GM19468 (cell line): ENCODE data around the gene LSMEM2.

Experiments used
- ATAC-seq: cut with Tn5 transposase; IDR thresholded peaks from one replicate; pipeline ENCODE4 v1.9.1; 2021; ENCODE audit warnings: mild to moderate bottlenecking, moderate library complexity, moderate number of reproducible peaks; ENCODE audit not compliant: unreplicated experiment; ENCODE audit errors: extremely low read depth

The LSMEM2 gene

DNA sequence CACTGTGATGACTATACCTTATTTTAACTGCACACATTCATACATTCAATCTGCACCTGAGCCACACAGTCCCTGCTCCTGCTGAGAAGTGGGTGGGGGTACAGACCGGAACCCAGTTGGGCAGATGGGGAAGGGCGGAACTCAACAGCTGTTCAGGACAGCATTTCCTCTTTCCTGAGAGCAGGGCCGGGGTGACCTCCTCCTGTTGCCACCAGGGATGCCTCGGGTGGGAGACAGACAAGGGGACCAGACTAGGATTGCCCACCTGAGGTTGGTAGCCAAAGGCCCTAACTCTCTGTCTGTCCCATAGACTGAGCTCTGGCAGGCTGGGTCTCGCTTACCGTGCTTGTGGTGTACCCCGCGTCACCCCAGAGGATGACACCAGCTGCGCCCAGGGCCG lies 39.7 kb downstream of the LSMEM2 start:
- ATAC-seq = no peak

DNA sequence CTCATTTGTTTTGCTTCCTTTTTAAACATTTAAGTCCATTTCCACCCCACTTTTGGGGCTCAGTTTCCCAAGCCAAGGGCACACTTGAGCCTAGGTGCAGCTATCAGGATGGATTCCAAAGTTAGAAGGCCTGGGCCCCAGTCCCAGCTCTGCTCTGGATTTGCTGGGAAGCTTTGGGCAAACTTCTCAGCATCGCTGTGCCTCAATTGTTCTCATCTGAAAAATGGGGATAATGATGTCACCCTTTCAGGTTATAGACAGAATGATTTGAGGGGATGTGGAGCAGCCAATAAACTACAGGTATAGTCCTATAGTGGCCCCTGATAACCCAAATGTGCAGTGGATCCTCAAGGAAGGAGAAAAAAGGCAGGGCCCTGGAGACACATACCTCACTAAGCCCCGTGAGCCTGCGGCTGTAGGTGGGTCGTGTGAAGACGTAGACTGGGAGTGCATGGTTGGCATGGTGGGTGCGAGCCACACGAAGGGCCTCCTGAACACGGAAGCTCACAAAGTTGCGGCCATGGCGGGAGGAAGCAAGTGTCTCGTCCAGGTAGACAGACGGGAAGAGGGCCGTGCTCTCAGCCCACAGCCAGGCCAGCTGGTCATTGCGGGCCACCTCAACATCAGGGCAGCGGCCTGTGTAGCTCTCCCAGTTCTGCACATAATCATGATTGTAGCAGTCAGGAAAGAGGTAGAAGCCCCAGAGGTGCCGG lies 40.5 kb downstream of the LSMEM2 start:
- no peak for ATAC-seq

DNA sequence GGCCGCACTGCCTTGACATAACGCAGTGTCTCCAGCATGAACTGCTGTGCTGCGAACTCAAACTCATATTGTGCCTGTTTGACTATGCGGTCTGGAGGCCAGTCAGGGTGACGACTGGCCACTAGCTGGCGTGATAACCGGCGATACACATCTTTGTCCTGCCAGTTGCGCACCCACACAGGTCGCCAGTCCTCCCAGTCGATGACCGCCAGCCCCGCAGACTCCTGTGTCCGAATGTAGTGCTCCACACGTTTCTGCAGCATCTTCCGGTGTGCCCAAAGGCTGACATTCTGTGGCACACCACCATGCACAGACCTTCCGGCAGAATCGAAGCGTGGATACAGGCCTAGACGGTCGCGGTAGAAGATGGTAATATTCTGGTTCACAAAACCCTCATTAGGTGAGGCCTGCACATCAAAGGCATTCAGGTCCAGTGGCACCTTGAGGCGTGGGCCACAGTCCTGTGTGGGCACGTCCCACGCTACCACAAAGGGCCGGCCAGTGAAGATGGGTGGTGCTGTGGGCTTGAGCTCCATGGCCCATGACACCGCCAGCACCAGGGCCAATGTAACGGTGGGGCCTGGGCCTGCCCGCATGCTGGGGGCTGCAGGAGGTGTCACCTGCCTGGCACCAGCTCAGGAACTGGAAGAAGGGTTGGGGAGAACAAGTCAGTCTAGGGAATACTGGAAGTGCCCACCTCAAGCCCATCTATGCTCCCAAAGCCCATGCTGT lies 41.2 kb downstream of the LSMEM2 start:
- no peak for ATAC-seq

DNA sequence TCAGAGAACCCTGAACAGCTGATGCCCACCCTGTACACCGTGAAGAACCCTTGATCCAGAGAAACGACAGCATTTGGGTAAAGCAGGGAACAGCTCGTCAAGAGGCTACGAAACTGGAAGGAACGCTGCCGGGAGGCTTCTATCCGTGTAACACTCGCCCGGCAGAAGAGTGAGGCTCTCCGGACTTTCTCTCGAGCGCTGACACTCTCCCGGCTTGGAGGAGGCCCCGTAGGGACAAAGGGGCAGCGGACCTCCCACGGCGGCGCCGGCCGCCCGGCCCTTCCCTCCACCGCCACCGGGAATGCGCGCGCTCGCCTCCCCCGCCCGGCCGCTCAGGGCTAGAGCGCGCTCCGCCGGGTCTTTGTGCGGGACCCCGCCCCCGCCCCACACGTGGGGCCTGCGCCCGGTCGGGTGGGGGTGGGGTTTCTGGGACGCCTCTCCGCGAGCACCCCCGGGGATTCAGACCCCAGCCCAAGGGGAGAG lies 42.0 kb downstream of the LSMEM2 start:
- no peak for ATAC-seq

DNA sequence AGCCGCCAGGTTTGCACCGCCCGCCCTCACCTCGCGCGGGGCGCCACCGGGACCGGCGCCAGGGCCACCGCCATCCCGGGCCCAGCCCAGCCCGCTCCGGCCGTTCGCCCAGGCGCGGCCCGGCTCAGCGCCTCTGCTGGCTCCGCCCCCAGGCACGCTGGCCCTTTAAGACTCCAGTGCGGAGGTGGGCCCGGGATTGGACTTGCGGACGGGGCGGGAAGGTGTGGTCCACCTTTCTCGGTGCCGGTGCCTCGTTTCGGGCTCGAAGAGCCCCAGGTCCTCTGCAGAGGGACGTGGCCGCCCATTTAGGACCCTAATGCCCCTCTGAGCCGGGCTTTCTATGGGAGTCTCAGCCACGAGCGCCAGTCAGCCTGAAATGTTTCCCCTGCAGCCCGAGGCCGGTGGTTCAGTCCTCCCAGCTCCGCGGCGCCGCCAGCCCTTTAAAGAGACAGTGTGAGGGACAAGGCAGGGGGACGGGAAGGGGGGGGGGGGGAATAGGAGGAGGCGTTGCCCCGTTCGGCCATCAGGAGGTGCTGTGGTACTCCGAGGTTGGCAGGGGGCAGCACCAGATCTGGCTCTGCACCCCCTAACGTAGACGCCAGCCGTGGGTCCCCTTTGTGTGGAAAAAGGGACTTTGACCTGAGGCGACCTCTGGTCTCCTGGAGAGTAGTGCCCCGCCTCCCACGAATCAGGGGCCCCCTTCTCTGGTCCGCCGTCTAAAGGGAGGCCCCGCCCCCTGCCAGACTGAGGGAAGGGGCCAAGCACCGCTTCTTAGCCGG lies 42.6 kb downstream of the LSMEM2 start:
- ATAC-seq = peak; percentile 55

DNA sequence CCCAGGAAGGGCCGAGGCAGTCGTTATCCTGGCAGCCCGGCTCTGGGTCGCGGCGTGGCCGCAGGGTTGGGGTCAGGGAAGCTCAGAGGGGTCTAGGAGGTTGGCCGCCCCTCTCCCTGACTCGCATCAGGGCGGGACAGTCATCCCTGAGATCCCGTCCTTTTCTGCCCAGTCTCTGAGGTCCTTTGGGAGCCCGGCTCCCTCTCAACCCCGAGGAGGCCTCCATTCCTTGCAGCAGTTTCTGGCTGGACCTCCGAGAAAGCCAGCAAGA lies 43.2 kb downstream of the LSMEM2 start:
- ATAC-seq = no peak

DNA sequence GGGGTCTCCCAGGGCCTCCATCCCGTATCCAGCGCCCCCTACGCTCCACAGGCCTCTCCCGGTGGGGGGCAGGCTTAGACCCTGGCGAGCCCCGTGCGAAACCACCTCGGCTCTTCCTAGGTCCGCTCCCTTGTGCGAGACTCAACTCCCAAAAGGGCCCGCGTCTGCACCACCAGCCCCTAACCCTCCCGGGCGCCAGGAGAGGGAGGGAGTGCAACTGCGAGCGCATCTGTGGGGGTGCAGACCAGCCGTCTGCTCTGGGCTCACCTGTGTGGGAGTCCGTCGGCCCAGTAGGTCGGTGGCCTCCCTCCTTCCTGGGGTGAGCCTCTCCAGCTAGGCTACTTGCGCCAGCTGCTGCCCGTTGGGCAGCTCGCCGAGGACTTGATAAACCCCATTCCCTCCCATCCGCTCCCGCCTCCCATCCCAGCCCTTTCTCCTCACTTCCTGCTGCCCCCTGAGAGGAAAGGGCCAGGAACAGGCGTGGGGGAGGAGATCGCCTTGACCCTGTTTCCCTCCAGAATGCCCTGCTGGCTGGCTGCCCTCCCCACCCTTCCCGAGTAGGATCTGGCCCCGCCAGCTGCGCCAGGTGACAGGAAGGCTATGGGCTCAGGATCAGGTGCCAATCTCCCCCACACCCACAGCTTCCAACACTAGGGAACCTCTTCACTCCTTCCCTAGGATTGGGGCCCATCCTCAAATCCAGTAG lies 43.7 kb downstream of the LSMEM2 start, which contains the start of gene HYAL2:
Gene HYAL2 (minus strand): TSS at position 360 of the 706 bp plus-strand sequence. CDS start 2,256 bp downstream, outside the sequence.
- ATAC-seq = no peak

DNA sequence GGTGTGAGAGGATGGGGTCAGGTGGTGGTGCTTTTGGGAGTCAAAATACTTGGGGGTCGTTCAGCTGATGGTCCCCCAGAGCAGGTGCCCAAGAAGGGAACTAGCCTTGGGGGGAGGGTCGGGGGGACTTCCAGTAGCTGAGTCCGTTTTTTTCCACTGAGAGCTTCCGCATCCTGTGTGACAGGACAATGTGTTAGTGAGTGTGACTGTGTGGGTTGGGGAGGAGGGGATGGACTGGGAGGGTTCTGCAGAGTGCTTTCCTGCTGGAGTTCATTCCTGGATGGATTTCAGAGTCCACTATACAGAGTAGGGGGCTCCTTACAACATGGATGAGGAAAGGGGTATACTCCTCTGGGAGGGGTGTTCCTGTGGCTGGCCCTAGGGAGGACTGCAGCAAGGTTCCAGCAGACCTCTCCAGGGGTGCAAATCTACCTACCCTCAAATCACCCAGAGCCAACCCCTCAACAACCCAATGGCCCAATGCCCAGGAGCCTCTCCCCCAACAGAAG lies 44.3 kb downstream of the LSMEM2 start:
- no peak for ATAC-seq

DNA sequence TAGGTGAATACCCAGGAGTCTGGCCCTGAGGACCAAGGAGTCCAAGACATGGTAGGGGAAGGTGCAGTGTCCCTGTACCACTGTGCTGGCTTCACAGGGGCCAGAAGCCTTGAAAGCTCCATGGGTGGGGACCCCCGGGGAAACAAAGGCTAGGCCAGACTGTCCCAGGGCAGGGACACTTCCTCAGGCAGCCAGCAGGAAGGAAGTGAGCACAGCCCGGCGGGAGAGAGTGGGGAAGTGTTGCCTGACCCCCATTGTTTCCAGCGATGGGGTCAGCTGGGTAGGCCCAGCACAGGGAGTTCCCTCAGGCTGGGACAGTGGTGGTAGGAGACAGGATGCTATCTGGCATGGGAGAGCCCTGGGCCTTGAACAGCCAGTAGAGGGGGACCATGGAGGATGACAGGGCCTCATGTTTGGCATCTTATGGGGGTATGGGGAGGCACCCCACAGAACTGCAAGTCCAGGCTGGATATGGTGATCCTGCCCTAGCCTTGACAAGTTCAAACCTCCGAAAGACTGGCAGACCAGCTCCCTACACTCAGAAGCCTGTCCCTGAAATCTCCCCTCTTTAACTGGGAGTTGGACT lies 44.8 kb downstream of the LSMEM2 start:
- ATAC-seq = no peak

DNA sequence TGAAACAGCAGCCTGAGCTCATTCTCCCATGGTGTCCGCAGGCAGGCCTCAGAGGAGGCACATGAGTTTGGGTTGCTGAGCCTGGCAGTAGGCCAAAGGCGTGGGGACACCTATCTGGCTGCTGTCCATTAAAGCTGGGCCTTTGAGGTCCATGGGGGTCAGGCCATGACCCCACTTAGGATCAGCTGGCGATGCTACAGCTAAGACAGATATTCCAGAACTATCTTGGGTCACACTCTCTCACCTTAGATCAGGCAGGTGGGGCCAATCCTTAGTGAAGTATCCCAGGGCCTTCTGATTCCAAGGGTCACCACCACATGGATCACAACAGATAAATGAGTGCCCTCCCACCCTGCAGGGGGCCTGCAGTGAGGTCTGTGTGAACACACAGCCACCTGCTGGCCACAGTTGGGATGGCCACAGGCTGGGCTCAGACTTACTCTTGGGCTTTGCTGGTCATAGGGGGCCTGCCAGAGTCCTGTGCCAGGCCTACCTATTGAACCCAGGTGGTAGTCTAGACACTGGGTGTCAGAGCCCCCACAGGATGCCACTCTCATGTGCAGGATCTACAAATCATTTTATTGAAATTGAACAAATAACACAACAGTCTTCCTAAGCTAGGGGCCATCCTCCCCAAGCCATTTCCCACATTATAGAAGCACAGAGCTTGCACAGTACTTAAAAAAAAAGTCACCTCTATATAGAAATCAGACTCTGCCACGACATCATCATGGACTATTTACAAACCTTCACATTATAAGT lies 45.6 kb downstream of the LSMEM2 start:
- ATAC-seq = no peak

DNA sequence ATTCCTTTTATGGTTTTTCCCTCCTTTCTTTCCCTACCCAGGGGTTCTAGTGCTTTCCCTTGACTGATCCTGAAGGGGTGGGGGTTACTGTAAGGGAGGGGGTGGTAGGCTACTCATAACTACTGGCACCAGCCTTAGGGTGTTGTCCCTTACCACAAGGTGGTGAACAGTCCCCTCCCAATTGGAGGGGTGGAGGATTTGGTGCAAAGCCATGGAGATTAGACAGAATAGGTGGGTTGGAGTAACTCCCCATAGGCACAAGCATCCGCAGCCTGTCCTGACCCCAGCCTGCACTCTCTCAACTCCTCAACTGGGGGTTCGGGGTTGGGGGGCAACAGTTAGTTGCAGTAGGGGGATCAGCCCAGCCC lies 46.2 kb downstream of the LSMEM2 start:
- no peak for ATAC-seq

DNA sequence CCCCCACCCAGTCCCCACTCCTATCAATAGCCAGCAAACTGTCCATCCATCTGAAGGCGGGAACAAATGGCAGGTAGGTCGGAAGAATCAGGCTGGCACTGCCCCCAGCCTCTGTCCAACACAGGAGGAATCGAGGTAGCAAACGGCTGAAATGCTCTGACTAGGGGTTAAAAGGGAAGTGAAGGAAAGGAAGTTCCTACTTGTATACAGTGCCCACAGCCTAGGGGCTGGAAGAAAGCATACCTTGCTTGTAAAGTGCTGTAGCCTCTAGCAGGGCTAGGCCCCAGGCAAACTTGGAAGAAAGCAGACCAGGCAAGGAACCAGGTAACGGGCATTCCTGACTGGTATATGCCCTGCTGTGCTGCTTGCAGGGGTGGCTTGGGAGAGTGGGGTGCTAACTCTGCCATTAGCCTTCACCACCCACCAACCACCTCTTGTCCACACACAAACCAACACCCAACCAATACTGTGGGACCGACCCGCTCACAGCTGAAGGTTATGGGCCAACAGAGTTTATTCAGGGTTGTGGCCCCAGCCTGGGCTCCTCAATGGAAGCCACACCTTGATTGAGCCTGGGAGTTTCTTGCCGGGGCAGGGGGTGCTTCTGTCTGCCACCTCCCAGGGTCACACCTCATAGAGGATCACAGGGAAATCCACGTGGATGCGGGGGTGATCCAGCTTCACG lies 46.8 kb downstream of the LSMEM2 start:
- ATAC-seq = no peak

DNA sequence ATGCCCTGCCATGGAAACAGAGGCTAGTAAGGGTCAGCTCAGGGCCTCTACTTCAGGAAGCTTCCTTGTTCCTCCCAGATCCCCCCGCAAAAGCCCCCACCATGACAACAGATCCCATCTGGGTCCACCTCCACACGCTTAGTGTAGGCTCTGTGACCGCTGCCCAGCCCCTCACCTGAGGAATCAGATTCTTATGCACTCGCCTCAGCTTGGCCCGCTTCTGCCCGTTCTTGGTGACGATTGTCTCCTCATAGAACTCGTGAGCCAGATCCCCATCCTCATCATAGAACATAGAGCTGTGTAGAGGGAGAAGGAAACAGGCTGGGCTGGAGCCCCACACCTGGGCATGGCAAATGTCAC lies 47.3 kb downstream of the LSMEM2 start:
- ATAC-seq = no peak

DNA sequence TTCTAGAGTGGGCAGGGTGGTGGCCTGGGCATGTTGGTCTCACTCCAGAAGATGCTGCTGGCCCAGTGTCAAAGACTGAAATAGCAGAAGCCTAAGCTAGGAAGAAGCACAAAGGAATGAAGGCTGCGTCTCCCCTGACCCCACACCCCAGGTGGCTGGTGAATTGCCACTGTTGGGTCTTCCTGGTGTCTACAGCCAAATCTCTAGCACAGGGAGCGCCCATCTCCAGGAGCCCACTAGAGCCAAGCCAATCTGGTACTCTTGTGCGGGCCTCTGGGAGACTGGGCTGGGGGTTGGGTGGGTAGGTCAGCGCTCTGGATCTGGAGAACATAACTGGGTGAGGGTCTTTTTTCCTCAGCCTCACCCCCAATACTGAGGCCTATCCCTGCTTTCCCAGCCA lies 48.2 kb downstream of the LSMEM2 start:
- ATAC-seq = no peak

DNA sequence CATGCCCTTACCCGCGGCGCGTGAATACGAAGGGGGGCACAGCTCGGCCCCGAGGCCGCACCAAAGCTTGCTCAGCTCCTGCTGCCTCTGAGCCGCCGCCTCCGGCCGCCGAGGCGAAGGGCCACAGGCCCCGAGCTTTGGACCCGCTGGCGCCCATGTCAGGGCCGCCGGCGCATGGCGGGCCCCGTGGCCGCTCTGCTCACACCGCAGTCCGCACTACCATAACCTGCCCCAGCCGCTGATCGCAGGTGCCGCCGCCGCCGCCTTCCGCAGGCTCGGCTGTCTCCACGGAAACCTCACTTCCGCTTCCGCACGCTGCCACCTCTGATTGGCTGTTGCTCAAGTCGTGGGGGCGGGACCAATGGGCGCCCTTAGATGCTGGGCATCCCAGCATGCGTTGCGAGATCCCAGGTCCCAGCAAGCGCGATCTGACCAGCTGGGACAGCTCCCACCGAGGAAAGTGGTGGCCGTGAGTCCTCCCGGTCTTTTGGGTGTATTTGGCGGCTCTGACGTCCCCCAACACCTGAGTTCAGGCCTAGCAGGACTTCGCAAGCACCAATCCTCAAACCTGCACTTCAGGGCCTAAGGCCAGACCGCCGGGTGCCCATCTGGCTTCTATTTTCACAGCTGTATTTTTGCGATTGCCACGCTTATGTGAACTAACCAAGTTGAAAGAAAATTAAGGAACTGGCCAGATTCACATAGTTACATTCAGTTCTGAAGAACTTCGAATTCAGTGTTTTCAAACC lies 49.2 kb downstream of the LSMEM2 start, which contains the start of gene TUSC2:
Gene TUSC2 (minus strand): TSS at position 281 of the 749 bp plus-strand sequence. CDS start 124 bp downstream, at position 157.
- ATAC-seq = peak; percentile 74

DNA sequence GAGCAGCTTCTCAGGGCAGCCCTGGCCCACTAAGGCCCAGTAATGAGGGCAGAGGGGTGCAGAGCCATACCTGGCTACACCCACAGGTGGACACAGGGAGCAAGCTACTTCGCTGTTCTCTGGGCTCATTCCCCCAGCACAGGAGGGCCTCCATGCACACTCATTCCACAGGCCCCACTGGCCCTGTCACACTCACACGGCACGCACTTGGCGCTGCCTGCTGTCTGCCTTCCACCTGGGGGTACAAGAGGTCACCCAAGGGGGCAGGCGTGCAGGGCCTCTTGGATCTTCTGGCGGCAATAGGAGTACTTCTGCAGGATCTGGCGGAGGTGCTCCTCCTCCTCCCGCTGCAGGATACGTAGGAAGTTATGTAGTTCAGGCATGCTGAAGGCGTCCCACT lies 51.4 kb downstream of the LSMEM2 start:
- no peak for ATAC-seq

DNA sequence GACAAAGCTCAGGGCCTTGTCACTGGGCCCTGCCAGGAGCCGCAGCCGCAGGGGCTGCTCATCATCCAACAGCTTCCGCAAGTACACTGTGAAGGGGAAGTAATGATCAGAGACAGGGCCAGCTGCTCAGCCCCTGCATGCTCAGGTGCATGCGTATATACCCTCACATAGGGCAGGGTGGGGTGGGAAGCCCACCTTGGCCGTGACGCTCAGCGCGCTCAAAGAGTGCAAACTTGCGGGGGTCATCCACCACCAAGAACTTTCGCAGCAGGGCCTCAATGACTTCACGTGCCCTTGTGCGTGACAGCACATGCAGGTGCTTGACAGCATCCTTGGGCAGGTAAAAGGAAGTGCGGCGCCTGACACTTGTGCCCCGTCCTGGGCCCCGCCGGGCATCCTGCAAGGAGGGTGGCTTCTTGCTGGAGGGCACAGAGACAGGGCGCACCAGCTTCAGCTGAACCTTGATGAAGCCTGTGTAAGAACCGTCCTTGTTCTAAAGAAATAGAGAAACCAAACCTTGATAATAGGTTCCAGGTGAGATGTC lies 52.5 kb downstream of the LSMEM2 start:
- no peak for ATAC-seq
